ENCODE measurements around the gene RPS25. TPM values are rescaled to one million over a fixed set of nuclear protein-coding genes. Genes with fewer than 3 reads are reported as not detected.

Gene RPS25
- total and polyA plus RNA-seq, 9 of the 15 experiments (the other 6 are each of a cell fraction or from before 2014, with no cell fraction given): 1,553 to 5,486 (median 2,471) TPM

- Histone ChIP-seq H3K9me3 (replicated peaks; ENCODE audit: control insufficient read depth, insufficient read depth, low read depth, low read length) (no peaks in the 10 kb centered on the region), H3K27me3 (ENCODE audit: control insufficient read depth in 2 of 2, insufficient read depth in 2 of 2, low read length in 2 of 2) (no peaks in the 10 kb centered on the region), H3K27ac (ENCODE audit: extremely low read depth, low read depth, low read length) (peak overlapping the region; percentile 92), H4K20me1 (replicated peaks; ENCODE audit: control insufficient read depth, insufficient read depth, low read length) (peaks cover 20% of the 10 kb centered on the region), H3K9ac (ENCODE audit: insufficient read depth in 1 of 2, low read depth in 2 of 2, low read length in 2 of 2) (peak overlapping the region; percentile 86 to 99; a peak in 3 of 4 replicates), H2AFZ (ENCODE audit: low read depth, low read length) (peak overlapping the region; percentile 35; the same call in 1 of the 2 replicates), H3K4me3 (peak overlapping the region; percentile 92; the same call in 1 of the 2 replicates), H3K9me1 (ENCODE audit: control insufficient read depth, insufficient read depth, low read length) (no peaks in the 10 kb centered on the region), H3K79me2 (ENCODE audit: control insufficient read depth, insufficient read depth, low read length) (peaks cover 43% of the 10 kb centered on the region), H3K36me3 (ENCODE audit: control insufficient read depth, insufficient read depth, low read length) (peaks cover 52% of the 10 kb centered on the region), H3K4me1 (replicated peaks in 1 of 2; ENCODE audit: control insufficient read depth in 2 of 2, insufficient read depth in 2 of 2, low read length in 2 of 2) (peaks cover 45 to 53% of the 10 kb centered on the region in 2 experiments), H3K4me2 (ENCODE audit: insufficient read depth, low read length) (peak overlapping the region; percentile 98)
- ChIA-PET CTCF (ENCODE audit: low intra/inter-chr PET ratio) (no interaction called here), POLR2A (interaction anchor here (0.6 to 1.2 kb wide), 6 partner anchors 11 to 295 kb away, joined by 3 to 4 read pairs (median 4); no protein-coding TSS in a partner anchor)
- no TSS peak for BruUV-seq (replicated peaks)
- FAIRE-seq (no peak), ATAC-seq (peak; percentile 2; the same call in 2 of the 3 replicates), DNase-seq (ENCODE audit: extremely low read depth in 1 of 4, low spot score in 3 of 4) (peak in 2 of 4 experiments; percentile 67 to 68)
- WGBS (ENCODE audit: insufficient coverage, low coverage, missing lambda C conversion rate): 15% methylated on average over 1 of the region's 1 CpG
- in situ Hi-C loops (cut with MboI) (no loop called here), intact Hi-C loops (cut with micrococcal nuclease) (no loop called here)
- TF ChIP-seq TAL1 (IDR thresholded peaks at IDR 0.05): peak; percentile 50; the same call in 1 of the 2 replicates
- TF ChIP-seq NKRF (IDR thresholded peaks at IDR 0.05; ENCODE audit: borderline replicate concordance): no peak
- TF ChIP-seq ZNF318 (IDR thresholded peaks at IDR 0.05; ENCODE audit: borderline replicate concordance in 1 of 2, low read depth in 1 of 2): no peak
- peak; percentile 82 for TF ChIP-seq CBFA2T3 (IDR thresholded peaks at IDR 0.05)
- no peak for TF ChIP-seq ZBTB2 (IDR thresholded peaks at IDR 0.05)
- peak; percentile 59; the same call in 1 of the 2 replicates for TF ChIP-seq TCF3 (CRISPR knock-in tag; IDR thresholded peaks at IDR 0.05)
- peak; percentile 31; the same call in 1 of the 2 replicates for TF ChIP-seq TEAD4 (IDR thresholded peaks at IDR 0.05; ENCODE audit: low read length)
- TF ChIP-seq TEAD4 (CRISPR knock-in tag; IDR thresholded peaks at IDR 0.05; ENCODE audit: borderline replicate concordance): no peak
- peak; percentile 13; the same call in 1 of the 2 replicates for TF ChIP-seq MAX (CRISPR knock-in tag; IDR thresholded peaks at IDR 0.05)
- TF ChIP-seq DPF2 (IDR thresholded peaks at IDR 0.05): 0 out of 2 replicates have a peak, but pooled peaks have one; percentile 12
- TF ChIP-seq ZKSCAN1 (IDR thresholded peaks at IDR 0.05; ENCODE audit: low read depth, low read length): 0 out of 2 replicates have a peak, but pooled peaks have one; percentile 31
Observed at GRCh38 chr11:119029069-119029339, 10.9 kb upstream of the RPS25 start.

Data from K562 (cell line).